Progenitor cell of endocrine pancreas (in vitro differentiated cells): ENCODE data around the gene LGALS7B. TPM values are rescaled to one million over a fixed set of nuclear protein-coding genes. Genes with fewer than 3 reads are reported as not detected.
"Not testable (repeated sequence)": the region's sequence is repeated elsewhere in the genome, so short reads cannot be mapped to it uniquely, and the experiment has no call there.

ENCODE experiments used
- DNase-seq: peaks from one replicate; pipeline ENCODE4 v3.0.0; 2021; ENCODE audit warnings: low spot score; ENCODE audit not compliant: unreplicated experiment
- H3K27ac Mint-ChIP-seq: 2 replicates; pipeline ENCODE4 v1.8.0; 2021; ENCODE audit warnings: mild to moderate bottlenecking, moderate library complexity, mixed read lengths
- H3K27me3 Mint-ChIP-seq: 2 replicates; pipeline ENCODE4 v1.8.0; 2021; ENCODE audit warnings: mixed read lengths
- H3K36me3 Mint-ChIP-seq: 2 replicates; pipeline ENCODE4 v1.8.0; 2022; ENCODE audit warnings: mixed read lengths; ENCODE audit not compliant: insufficient read depth
- H3K4me1 Mint-ChIP-seq: 2 replicates; pipeline ENCODE4 v1.8.0; 2021; ENCODE audit warnings: low read depth, mixed read lengths
- H3K4me3 Mint-ChIP-seq: 2 replicates; pipeline ENCODE4 v1.8.0; 2021; ENCODE audit warnings: low read depth, mild to moderate bottlenecking, moderate library complexity, mixed read lengths
- H3K9me3 Mint-ChIP-seq: 2 replicates; pipeline ENCODE4 v1.8.0; 2021; ENCODE audit warnings: low read depth, mixed read lengths
- CTCF ChIP-seq: fragments of 200-600 bp; sonication (generic); IDR thresholded peaks from one replicate; pipeline ENCODE4 v1.5.0; 2021; ENCODE audit warnings: antibody characterized with exemption, mild to moderate bottlenecking; ENCODE audit not compliant: unreplicated experiment
- total RNA-seq: library from RNA; stranded (reverse); gene quantifications from 2 replicates; pipeline ENCODE4 v1.2.1, GENCODE V29; 2021

Gene LGALS7B
- total RNA-seq, 1 donor from 2014 or later, result not detected

- Mint-ChIP-seq H3K36me3 (peaks cover 10% of the 10 kb centered on the region), H3K4me1 (peaks cover 5% of the 10 kb centered on the region), H3K27me3 (no peaks in the 10 kb centered on the region), H3K9me3 (no peaks in the 10 kb centered on the region), H3K4me3 (no peak within 1 kb of the TSS), H3K27ac (peak within 1 kb of the TSS; percentile 24)
- DNase-seq, result no peak
- no peak for TF ChIP-seq CTCF
Measured at GRCh38 chr19:38812841-38813320, 23.9 kb downstream of the LGALS7B start, which contains the start of gene LGALS4. TSS of gene LGALS4 (minus strand) at chr19:38812945. CDS start at chr19:38812886, 59 bp downstream.

- TF ChIP-seq CTCF, result no peak
- H3K36me3 Mint-ChIP-seq, result peaks cover 10% of the 10 kb centered on the region
- no peaks in the 10 kb centered on the region for H3K27me3 Mint-ChIP-seq
- no peak overlapping the region for H3K27ac Mint-ChIP-seq
- H3K9me3 Mint-ChIP-seq, result no peaks in the 10 kb centered on the region
- no peak overlapping the region for H3K4me3 Mint-ChIP-seq
- DNase-seq, result no peak
- peaks cover 5% of the 10 kb centered on the region for H3K4me1 Mint-ChIP-seq
Measured at GRCh38 chr19:38813323-38813722, 24.3 kb downstream of the LGALS7B start.

- H3K4me3 Mint-ChIP-seq, H3K27me3 Mint-ChIP-seq, DNase-seq, H3K27ac Mint-ChIP-seq, H3K4me1 Mint-ChIP-seq, H3K9me3 Mint-ChIP-seq: not testable (repeated sequence)
- H3K36me3 Mint-ChIP-seq, result peaks cover 10% of the 10 kb centered on the region
Measured at GRCh38 chr19:38813932-38814331, 24.9 kb downstream of the LGALS7B start.

GRCh38 chr19:38815059-38816001 is 26.3 kb downstream of the LGALS7B start:
- peaks cover 17% of the 10 kb centered on the region for H3K4me1 Mint-ChIP-seq
- no peak overlapping the region for H3K27ac Mint-ChIP-seq
- no peaks in the 10 kb centered on the region for H3K9me3 Mint-ChIP-seq
- no peak for DNase-seq
- no peaks in the 10 kb centered on the region for H3K27me3 Mint-ChIP-seq
- no peak for TF ChIP-seq CTCF
- H3K36me3 Mint-ChIP-seq, result peaks cover 10% of the 10 kb centered on the region
- no peak overlapping the region for H3K4me3 Mint-ChIP-seq

- H3K4me1 Mint-ChIP-seq, result peaks cover 24% of the 10 kb centered on the region
- DNase-seq, result no peak
- no peak overlapping the region for H3K27ac Mint-ChIP-seq
- peaks cover 17% of the 10 kb centered on the region for H3K36me3 Mint-ChIP-seq
- no peaks in the 10 kb centered on the region for H3K27me3 Mint-ChIP-seq
- no peak for TF ChIP-seq CTCF
- no peak overlapping the region for H3K4me3 Mint-ChIP-seq
- H3K9me3 Mint-ChIP-seq, result no peaks in the 10 kb centered on the region
Measured at GRCh38 chr19:38816131-38816750, 27.2 kb downstream of the LGALS7B start.
